ENCODE data around the gene EED. TPM values are rescaled to one million over a fixed set of nuclear protein-coding genes. Genes with fewer than 3 reads are reported as not detected.
"Not testable (repeated sequence)": the region's sequence is repeated elsewhere in the genome, so short reads cannot be mapped to it uniquely, and the experiment has no call there.

Gene EED
- total and polyA plus RNA-seq, 2 experiments from 2014 or later = 15.5 to 23.7 TPM

GRCh38 chr11:86222081-86222480 is 22.5 kb upstream of the EED start:
- H3K79me2 ChIP-seq = no peaks in the 10 kb centered on the region
- no peaks in the 10 kb centered on the region for H3K27me3 ChIP-seq
- no peak for DNase-seq (ENCODE audit: low spot score)
- no peak overlapping the region for H3K4me3 ChIP-seq
- no peaks in the 10 kb centered on the region for H3K36me3 ChIP-seq (replicated peaks; ENCODE audit: insufficient read depth, low read depth)
- 83% methylated on average over 2 of the region's 2 CpGs for WGBS (ENCODE audit: low lambda C conversion rate, missing lambda C conversion rate)
- no peaks in the 10 kb centered on the region for H3K4me1 ChIP-seq (ENCODE audit: insufficient read depth)
- no peak overlapping the region for H2AFZ ChIP-seq
- no peak overlapping the region for H3K4me2 ChIP-seq
- H3K9me2 ChIP-seq (replicated peaks; ENCODE audit: insufficient read depth) = no peaks in the 10 kb centered on the region
- no peaks in the 10 kb centered on the region for H3K9me3 ChIP-seq (ENCODE audit: low read depth)
- no peaks in the 10 kb centered on the region for H4K20me1 ChIP-seq (ENCODE audit: insufficient read depth, poor library complexity, severe bottlenecking)
- no peak overlapping the region for H3K27ac ChIP-seq
- TF ChIP-seq EZH2 (IDR thresholded peaks at IDR 0.05; ENCODE audit: borderline replicate concordance) (no peak), EZH2phosphoT487 (IDR thresholded peaks at IDR 0.05; ENCODE audit: low read depth, severe bottlenecking, unreplicated experiment) (no peak), CTCF (IDR thresholded peaks at IDR 0.05; ENCODE audit: poor library complexity) (no peak)

GRCh38 chr11:86224575-86224974 is 20.0 kb upstream of the EED start:
- H3K27ac ChIP-seq = not testable (repeated sequence)

GRCh38 chr11:86225344-86225743 is 19.2 kb upstream of the EED start:
- not testable (repeated sequence) for H3K9me3 ChIP-seq (ENCODE audit: low read depth); H2AFZ ChIP-seq; H3K79me2 ChIP-seq; H3K9me2 ChIP-seq (replicated peaks; ENCODE audit: insufficient read depth); H3K4me1 ChIP-seq (ENCODE audit: insufficient read depth); DNase-seq (ENCODE audit: low spot score); H4K20me1 ChIP-seq (ENCODE audit: insufficient read depth, poor library complexity, severe bottlenecking); H3K27ac ChIP-seq; H3K36me3 ChIP-seq (replicated peaks; ENCODE audit: insufficient read depth, low read depth); H3K27me3 ChIP-seq; H3K4me2 ChIP-seq; H3K4me3 ChIP-seq
- WGBS (ENCODE audit: low lambda C conversion rate, missing lambda C conversion rate) = 100% methylated on average over 3 of the region's 3 CpGs

More at GRCh38 chr11:86224575-86224974, 20.0 kb upstream of the EED start:
- DNase-seq (ENCODE audit: low spot score); H3K4me3 ChIP-seq; H4K20me1 ChIP-seq (ENCODE audit: insufficient read depth, poor library complexity, severe bottlenecking); H3K36me3 ChIP-seq (replicated peaks; ENCODE audit: insufficient read depth, low read depth); H2AFZ ChIP-seq; H3K9me2 ChIP-seq (replicated peaks; ENCODE audit: insufficient read depth); H3K4me1 ChIP-seq (ENCODE audit: insufficient read depth); H3K4me2 ChIP-seq; H3K27me3 ChIP-seq; H3K9me3 ChIP-seq (ENCODE audit: low read depth); H3K79me2 ChIP-seq: not testable (repeated sequence)
- 78% methylated on average over 4 of the region's 4 CpGs for WGBS (ENCODE audit: low lambda C conversion rate, missing lambda C conversion rate)

GRCh38 chr11:86228269-86229038 is 16.1 kb upstream of the EED start:
- WGBS (ENCODE audit: low lambda C conversion rate, missing lambda C conversion rate) = 92% methylated on average over 3 of the region's 3 CpGs

GRCh38 chr11:86229039-86229330 is 15.6 kb upstream of the EED start:
- not testable (repeated sequence) for H3K27me3 ChIP-seq; H3K4me3 ChIP-seq; H3K9me2 ChIP-seq (replicated peaks; ENCODE audit: insufficient read depth); H3K79me2 ChIP-seq; H3K9me3 ChIP-seq (ENCODE audit: low read depth); H2AFZ ChIP-seq; H3K27ac ChIP-seq; H4K20me1 ChIP-seq (ENCODE audit: insufficient read depth, poor library complexity, severe bottlenecking); H3K4me1 ChIP-seq (ENCODE audit: insufficient read depth); H3K4me2 ChIP-seq; DNase-seq (ENCODE audit: low spot score); H3K36me3 ChIP-seq (replicated peaks; ENCODE audit: insufficient read depth, low read depth)
- WGBS (ENCODE audit: low lambda C conversion rate, missing lambda C conversion rate) = 80% methylated on average over 3 of the region's 3 CpGs

More at GRCh38 chr11:86228269-86229038, 16.1 kb upstream of the EED start:
- no peak overlapping the region for H3K4me2 ChIP-seq
- H2AFZ ChIP-seq = no peak overlapping the region
- H3K36me3 ChIP-seq (replicated peaks; ENCODE audit: insufficient read depth, low read depth) = no peaks in the 10 kb centered on the region
- H3K9me3 ChIP-seq (ENCODE audit: low read depth) = no peaks in the 10 kb centered on the region
- H3K9me2 ChIP-seq (replicated peaks; ENCODE audit: insufficient read depth) = no peaks in the 10 kb centered on the region
- no peaks in the 10 kb centered on the region for H4K20me1 ChIP-seq (ENCODE audit: insufficient read depth, poor library complexity, severe bottlenecking)
- DNase-seq (ENCODE audit: low spot score) = no peak
- H3K4me3 ChIP-seq = no peak overlapping the region
- H3K27me3 ChIP-seq = no peaks in the 10 kb centered on the region
- H3K4me1 ChIP-seq (ENCODE audit: insufficient read depth) = no peaks in the 10 kb centered on the region
- H3K79me2 ChIP-seq = no peaks in the 10 kb centered on the region
- no peak for TF ChIP-seq CTCF (IDR thresholded peaks at IDR 0.05; ENCODE audit: poor library complexity)
- no peak for TF ChIP-seq EZH2 (IDR thresholded peaks at IDR 0.05; ENCODE audit: borderline replicate concordance)
- TF ChIP-seq EZH2phosphoT487 (IDR thresholded peaks at IDR 0.05; ENCODE audit: low read depth, severe bottlenecking, unreplicated experiment) = no peak
- H3K27ac ChIP-seq = no peak overlapping the region

Data from hepatocyte (in vitro differentiated cells).